HG03342 (cell line): ENCODE measurements around the gene CFAP74.
"Not testable (repeated sequence)": the region's sequence is repeated elsewhere in the genome, so short reads cannot be mapped to it uniquely, and the experiment has no call there.

Source experiments
- ATAC-seq: cut with Tn5 transposase; IDR thresholded peaks from one replicate; pipeline ENCODE4 v1.9.1; 2021; ENCODE audit warnings: mild to moderate bottlenecking, moderate library complexity; ENCODE audit not compliant: unreplicated experiment

Gene CFAP74

GRCh38 chr1:1988061-1988945 is 15.3 kb downstream of the CFAP74 start:
- no peak for ATAC-seq

DNA sequence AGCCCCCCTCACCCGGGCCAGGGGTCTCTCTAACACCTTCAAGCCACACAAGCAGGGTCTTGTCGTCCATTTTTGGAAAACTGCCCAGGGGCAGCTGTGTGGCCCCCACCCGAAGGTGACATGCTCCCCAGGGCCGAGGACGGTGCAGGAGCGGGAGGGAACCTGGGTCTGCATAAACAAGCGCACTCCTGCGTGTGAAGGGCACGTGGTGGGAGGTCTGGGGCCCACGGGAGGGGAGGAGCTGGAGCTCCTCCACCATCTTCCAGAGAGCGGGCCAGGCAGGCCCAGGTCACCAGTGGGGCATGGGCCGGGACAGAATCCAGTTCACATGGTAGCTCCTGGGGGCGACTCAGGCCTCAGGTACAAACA is 16.5 kb downstream of the CFAP74 start:
- no peak for ATAC-seq

GRCh38 chr1:1986451-1987141 is 17.0 kb downstream of the CFAP74 start:
- ATAC-seq, result no peak

DNA sequence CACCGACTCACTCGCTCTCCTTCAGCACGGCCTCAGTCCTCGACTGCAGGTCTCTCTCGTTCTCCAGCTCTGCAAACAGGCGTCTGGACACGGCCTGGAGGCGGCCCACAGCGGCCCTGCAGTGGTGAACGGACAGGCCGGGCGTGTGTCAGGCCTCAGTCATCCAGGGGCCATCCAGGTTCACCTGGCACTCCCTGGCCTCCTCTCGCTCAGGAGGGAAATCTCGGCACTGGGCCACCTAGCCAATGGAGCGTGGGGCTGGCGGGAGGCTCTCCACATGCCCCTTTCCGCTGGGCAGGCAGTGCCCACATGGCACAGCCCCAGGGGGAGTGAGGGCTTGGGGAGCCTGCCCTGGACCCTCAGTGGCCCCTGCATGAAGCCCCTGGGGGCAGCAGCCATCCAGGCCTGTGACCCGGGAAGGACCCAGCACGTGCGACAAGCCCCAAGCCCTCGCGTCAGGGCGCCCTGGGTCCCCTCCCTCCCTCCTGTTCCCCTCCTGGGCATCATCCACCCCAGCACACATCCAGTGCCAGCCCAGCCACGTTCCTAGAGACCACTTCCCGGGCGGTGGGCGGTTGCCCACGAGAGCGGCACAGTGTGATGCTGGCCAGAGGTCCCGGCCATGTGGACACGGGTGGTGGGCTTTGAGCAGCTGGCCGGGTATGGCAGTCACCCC is 18.1 kb downstream of the CFAP74 start:
- ATAC-seq, result no peak

DNA sequence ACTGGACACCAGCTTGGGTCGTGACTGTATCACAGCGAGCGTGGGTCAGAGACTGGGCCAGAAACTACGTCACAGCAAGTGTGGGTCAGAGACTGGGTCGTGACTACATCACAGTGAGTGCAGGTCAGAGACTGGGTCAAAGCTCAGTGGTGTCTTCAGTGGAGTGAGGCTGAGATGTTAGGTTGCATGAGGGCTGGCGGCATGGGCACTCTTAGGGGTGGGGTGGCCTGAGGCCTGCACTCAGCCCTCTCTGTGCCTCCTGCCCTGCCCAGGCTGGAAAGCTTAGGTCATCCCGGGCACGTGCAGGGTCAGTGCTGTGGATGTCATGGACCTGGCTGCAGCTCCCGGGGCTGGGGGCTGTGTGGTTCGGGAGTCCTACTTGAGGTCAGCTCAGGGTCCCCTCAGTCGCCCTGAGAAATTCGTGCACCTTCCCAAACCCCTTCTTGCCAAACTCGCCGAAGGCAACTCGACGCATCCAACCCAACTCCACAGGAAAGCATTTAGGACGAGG is 19.0 kb downstream of the CFAP74 start:
- no peak for ATAC-seq

DNA sequence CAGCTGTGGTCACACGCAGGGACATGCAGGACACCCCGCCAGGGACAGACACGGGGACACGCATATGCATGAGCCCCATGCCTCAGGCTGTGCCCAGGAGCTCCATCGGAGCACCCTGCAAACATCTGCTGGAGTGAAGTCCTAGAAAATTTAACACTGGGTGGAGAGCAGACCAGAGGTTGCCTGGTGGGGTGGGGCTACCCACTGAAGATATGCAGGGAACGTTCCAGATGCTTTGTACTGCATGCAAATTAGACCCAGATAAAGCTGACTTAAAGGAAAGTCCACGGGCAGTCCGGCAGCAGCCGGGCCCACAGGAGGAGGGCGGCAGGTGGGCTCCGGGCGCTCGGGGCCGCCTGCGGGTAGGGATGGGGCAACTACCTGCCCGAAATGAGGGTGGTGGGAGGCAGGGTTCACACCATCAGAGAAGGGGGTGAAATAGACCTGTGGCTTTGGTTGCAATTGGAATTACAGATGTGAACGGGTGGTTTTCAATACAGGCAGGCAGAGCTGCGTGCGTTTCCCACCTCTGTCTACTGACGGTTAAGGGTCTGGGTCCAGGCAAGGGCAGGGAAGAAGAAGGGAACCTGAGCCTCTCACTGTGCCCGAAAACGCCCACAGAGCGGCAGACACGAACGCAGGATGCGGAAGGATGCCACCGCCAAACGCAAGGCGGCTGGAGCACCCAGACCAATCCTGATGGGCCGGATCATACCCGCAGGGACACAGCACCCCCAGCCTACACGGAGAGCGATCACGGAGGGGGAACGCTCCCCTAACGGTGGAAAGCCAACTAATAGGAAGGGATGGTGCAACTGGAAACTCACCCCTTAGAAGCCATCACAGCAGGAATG is 21.0 kb downstream of the CFAP74 start:
- no peak for ATAC-seq

DNA sequence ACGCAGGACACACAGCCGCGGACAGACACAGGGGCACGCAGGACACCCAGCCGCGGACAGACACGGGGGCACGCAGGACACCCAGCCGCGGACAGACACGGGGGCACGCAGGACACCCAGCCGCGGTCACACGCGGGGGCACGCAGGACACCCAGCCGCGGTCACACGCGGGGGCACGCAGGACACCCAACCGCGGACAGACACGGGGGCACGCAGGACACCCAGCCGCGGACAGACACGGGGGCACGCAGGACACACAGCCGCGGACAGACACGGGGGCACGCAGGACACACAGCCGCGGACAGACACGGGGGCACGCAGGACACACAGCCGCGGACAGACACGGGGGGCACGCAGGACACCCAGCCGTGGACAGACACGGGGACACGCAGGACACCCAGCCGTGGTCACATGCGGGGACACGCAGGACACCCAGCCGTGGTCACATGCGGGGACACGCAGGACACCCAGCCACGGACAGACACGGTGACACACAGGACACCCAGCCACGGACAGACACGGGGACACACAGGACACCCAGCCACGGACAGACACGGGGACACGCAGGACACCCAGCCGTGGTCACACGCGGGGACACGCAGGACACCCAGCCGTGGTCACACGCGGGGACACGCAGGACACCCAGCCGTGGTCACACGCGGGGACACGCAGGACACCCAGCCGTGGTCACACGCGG is 21.8 kb downstream of the CFAP74 start:
- ATAC-seq, result not testable (repeated sequence)

GRCh38 chr1:1981142-1981500 is 22.5 kb downstream of the CFAP74 start:
- no peak for ATAC-seq

- ATAC-seq, result no peak
Observed at GRCh38 chr1:1980467-1981141, 23.0 kb downstream of the CFAP74 start.

DNA sequence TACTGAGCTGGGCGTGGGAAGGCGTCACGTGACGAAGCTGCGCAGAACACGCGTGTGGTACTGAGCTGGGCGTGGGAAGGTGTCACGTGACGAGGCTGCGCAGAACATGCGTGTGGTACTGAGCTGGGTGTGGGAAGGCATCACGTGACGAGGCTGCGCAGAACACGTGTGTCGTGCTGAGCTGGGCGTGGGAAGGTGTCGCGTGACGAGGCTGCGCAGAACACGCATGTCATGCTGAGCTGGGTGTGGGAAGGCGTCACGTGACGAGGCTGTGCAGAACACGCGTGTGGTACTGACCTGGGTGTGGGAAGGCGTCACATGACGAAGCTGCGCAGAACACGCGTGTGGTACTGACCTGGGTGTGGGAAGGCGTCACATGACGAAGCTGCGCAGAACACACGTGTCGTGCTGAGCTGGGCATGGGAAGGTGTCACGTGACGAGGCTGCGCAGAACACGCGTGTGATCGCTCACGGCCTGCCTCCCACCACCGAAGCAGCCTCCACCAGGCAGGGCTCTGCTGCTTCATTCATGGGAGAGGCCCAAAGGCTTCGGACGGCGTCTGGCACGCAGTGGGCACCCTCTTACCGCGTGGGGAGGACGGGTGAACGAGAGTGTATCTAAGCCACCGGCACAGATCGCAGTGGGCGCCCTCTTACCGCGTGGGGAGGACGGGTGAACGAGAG is 24.0 kb downstream of the CFAP74 start:
- ATAC-seq, result no peak

DNA sequence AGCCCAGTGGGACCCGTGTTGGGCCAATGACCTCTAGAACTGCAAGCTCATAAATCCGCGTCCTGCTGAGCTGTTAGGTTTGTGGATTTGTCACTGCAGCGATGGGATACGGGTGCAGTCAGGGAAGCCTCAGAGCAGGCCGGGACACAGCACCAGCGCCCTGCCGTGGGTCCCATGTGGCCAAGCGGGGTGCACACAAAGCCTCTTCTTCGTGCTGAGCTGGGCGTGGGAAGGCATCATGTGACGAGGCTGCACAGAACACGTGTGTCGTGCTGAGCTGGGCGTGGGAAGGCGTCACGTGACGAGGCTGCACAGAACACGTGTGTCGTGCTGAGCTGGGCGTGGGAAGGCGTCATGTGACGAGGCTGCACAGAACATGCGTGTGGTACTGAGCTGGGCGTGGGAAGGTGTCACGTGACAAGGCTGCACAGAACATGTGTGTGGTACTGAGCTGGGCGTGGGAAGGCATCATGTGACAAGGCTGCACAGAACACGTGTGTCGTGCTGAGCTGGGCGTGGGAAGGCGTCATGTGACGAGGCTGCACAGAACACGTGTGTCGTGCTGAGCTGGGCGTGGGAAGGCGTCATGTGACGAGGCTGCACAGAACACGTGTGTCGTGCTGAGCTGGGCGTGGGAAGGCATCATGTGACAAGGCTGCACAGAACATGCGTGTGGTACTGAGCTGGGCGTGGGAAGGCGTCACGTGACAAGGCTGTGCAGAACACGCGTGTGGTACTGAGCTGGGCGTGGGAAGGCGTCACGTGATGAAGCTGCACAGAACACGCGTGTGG is 24.7 kb downstream of the CFAP74 start:
- ATAC-seq, result not testable (repeated sequence)

GRCh38 chr1:1978108-1978507 is 25.5 kb downstream of the CFAP74 start:
- no peak for ATAC-seq

DNA sequence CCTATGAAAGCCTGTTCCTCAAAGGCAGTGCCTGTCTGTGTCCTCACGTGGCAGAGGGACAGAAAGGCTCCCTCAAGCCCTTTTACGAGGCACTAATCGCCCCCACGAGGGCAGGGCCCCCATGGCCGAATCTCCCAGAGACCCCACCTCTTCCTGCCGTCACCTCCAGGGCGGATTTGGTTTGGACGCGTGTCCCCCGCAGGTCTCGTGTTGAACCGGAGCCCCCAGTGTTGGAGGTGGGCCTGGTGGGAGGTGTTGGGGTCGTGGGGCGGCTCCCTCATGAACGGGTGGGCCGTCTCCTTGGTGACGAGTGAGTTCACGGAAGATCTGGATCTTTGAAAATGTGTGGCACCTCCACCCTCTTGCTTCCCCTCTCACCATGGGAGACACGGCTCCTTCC is 27.6 kb downstream of the CFAP74 start:
- no peak for ATAC-seq

DNA sequence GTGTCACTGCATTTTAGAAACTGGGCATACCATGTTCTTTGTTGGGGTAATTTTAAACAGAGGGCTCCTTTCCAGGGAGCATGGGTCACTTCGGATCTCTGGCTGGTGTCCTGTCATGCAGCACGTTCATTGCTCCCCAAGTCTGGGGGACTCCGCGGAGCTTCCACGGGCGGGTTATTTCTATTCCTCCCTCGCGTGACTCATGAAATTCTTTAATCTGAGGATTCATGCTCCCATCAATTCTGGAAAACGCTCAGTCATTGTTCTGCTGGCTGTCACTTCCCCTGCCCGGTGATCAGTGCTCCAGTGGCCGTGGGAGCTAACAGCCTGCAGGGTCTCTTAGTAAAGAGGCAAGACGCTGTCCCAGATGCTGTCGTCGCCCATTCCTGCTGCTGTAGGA is 28.1 kb downstream of the CFAP74 start:
- no peak for ATAC-seq

GRCh38 chr1:1974834-1975233 is 28.8 kb downstream of the CFAP74 start:
- ATAC-seq, result no peak

DNA sequence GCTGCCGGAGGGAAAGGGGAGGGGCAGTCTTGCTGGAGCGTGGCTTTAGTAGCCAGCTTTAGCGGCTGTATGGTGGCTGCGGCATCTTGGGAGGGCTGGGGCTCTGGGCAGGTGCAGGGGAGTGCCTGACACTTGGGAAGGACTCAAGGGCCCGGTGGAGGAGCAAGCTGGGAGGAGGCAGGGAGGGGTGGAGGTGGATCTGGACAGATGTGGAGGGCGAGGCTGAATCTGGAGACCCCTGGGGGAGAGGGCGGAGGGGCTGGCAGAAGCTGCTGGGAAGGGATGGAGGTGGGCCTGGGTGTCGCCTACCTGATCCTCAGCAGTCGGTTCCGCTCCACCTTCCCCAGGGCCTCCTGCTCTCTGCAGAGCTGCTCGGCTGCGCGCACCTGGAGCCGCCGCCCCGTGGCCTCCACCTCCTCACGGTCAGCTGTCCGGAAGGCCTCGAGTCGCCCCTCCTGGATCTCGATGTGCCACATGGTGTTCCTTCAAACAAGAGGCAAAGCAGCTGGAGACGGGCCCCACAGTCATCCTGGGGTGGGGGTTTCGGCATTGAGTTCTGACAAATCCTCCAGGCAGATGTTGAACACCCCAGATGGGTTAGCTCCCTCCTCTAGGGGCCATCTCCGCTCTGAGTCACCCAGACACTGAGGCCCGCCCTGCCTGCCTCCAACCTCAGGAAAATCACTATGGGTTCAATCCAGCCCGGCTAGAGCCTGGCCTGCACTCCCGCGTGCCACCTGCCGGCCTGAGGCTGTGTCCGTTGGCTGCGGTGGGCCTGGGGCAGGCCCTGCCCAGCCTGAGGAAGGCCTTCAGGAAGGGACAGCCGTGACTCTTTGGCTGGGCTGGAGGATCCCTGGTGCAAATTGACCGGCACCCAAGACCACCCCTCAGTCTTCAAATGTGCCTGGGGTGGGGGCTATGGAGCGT is 29.6 kb downstream of the CFAP74 start:
- ATAC-seq, result no peak
